Esophagus squamous epithelium (tissue), 4 donors: Measurements from ENCODE around the gene CMYA5.

Experiments used
- CTCF ChIP-seq, 6 experiments: fragments of 450-650 bp in 4 of 6; fragments of 200-600 bp in 2 of 6; sonication (generic) in 2 of 6; IDR thresholded peaks; one replicate each; pipeline ENCODE4 v1.5.1; 2016 to 2019; ENCODE audit warnings: antibody characterized with exemption in 6 of 6, mild to moderate bottlenecking in 4 of 6, moderate library complexity in 4 of 6
- POLR2A ChIP-seq, 4 donors: fragments of 450-650 bp; IDR thresholded peaks; one replicate each; pipeline ENCODE4 v1.6.1; 2017; ENCODE audit warnings: antibody characterized with exemption in 4 of 4, mild to moderate bottlenecking in 4 of 4, moderate library complexity in 3 of 4

- no peak for TF ChIP-seq CTCF (IDR thresholded peaks at IDR 0.05)
- TF ChIP-seq POLR2A (IDR thresholded peaks at IDR 0.05), result no peak
These were observed 103.7 kb downstream of the CMYA5 start for GRCh38 chr5:79793304-79793703.
